ENCODE data around the gene PAX7.

PAX7 gene

DNA sequence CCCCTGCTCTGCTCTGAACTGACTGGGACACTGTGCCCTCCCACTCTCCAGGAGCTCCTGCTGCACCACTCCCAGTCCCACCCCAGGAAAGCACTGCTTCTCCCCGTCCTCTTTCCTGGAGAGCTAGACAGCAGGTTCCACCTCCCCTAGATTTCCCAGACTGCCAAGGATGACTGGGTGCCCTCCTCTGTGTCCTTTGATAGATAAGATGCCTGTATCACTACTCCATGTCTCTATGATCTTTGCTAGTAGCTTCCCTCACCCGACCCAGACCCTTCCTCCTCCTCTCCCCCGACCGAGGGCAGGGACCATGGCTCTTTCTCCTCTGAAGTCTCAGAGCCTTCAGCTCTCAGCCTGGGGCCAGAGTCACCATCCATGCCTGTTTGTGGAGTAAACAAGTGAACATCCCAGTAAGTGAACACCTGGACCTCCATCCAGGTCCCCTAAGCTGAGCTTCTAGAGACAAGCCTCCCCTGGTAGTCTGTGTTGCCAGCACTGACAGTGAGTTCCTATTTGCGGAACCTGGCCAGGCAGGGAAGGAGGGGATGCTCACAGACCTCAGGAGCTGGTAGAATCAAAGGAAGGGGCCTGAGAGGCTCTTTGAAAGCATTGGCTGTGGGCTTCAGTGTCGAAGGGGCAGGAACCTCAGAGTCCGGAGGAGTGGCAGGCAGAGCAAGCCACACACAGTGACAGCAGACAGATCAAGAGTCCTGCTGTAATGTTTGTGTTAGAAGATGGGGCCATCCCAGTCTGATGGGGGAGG is 104.0 kb downstream of the PAX7 start:
- TF ChIP-seq, protein P1, sequence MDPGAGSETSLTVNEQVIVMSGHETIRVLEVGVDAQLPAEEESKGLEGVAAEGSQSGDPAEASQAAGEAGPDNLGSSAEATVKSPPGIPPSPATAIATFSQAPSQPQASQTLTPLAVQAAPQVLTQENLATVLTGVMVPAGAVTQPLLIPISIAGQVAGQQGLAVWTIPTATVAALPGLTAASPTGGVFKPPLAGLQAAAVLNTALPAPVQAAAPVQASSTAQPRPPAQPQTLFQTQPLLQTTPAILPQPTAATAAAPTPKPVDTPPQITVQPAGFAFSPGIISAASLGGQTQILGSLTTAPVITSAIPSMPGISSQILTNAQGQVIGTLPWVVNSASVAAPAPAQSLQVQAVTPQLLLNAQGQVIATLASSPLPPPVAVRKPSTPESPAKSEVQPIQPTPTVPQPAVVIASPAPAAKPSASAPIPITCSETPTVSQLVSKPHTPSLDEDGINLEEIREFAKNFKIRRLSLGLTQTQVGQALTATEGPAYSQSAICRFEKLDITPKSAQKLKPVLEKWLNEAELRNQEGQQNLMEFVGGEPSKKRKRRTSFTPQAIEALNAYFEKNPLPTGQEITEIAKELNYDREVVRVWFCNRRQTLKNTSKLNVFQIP (CRISPR knock-in tag; IDR thresholded peaks at IDR 0.05; ENCODE audit: borderline replicate concordance, low read depth) = no peak
- TF ChIP-seq SNAI2 (CRISPR knock-in tag; IDR thresholded peaks at IDR 0.05) (no peak), ISL1 (CRISPR knock-in tag; IDR thresholded peaks at IDR 0.05) (no peak), ARNTL (CRISPR knock-in tag; IDR thresholded peaks at IDR 0.05; ENCODE audit: borderline replicate concordance, low read depth) (no peak), CSDC2 (CRISPR knock-in tag; IDR thresholded peaks at IDR 0.05) (no peak), ZNF565 (CRISPR knock-in tag; conservative IDR thresholded peaks at IDR 0.05; ENCODE audit: low read depth) (no peak), ZFP3 (CRISPR knock-in tag; IDR thresholded peaks at IDR 0.05) (no peak), ZNF70 (CRISPR knock-in tag; IDR thresholded peaks at IDR 0.05) (no peak), TCF4 (CRISPR knock-in tag; IDR thresholded peaks at IDR 0.05; ENCODE audit: borderline replicate concordance) (no peak), BACH2 (CRISPR knock-in tag; IDR thresholded peaks at IDR 0.05; ENCODE audit: borderline replicate concordance) (no peak), ESRRG (CRISPR knock-in tag; IDR thresholded peaks at IDR 0.05) (no peak)
- TF ChIP-seq, protein P2, sequence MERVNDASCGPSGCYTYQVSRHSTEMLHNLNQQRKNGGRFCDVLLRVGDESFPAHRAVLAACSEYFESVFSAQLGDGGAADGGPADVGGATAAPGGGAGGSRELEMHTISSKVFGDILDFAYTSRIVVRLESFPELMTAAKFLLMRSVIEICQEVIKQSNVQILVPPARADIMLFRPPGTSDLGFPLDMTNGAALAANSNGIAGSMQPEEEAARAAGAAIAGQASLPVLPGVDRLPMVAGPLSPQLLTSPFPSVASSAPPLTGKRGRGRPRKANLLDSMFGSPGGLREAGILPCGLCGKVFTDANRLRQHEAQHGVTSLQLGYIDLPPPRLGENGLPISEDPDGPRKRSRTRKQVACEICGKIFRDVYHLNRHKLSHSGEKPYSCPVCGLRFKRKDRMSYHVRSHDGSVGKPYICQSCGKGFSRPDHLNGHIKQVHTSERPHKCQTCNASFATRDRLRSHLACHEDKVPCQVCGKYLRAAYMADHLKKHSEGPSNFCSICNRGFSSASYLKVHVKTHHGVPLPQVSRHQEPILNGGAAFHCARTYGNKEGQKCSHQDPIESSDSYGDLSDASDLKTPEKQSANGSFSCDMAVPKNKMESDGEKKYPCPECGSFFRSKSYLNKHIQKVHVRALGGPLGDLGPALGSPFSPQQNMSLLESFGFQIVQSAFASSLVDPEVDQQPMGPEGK (CRISPR knock-in tag; IDR thresholded peaks at IDR 0.05; ENCODE audit: borderline replicate concordance) = no peak
- no peak for ATAC-seq

DNA sequence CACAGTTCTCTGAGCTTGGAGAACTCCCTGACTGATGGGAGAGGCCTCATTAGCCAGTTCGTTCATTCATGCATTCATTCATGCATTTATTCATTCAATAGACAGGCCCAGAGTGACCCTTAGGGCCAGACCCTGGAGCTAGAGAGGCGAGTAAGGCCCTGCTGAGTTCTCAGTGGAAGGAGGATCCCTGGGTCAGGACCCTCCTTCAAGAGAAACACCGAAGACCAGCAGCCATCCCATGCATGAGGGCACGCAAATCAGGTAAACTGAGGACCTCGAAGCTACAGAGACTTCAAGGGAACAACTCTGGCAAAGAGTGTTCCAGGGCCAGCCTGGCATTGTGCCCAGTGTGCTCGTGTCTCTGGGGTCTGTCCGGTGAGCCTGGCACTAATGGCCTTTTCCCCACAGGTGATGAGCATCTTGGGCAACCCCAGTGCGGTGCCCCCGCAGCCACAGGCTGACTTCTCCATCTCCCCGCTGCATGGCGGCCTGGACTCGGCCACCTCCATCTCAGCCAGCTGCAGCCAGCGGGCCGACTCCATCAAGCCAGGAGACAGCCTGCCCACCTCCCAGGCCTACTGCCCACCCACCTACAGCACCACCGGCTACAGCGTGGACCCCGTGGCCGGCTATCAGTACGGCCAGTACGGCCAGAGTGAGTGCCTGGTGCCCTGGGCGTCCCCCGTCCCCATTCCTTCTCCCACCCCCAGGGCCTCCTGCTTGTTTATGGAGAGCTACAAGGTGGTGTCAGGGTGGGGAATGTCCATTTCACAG is 104.8 kb downstream of the PAX7 start:
- TF ChIP-seq, protein P2 (CRISPR knock-in tag; IDR thresholded peaks at IDR 0.05; ENCODE audit: borderline replicate concordance) = no peak
- TF ChIP-seq RARB (CRISPR knock-in tag; IDR thresholded peaks at IDR 0.05) (no peak), SNAI2 (CRISPR knock-in tag; IDR thresholded peaks at IDR 0.05) (no peak), ZNF70 (CRISPR knock-in tag; IDR thresholded peaks at IDR 0.05) (no peak), ESRRG (CRISPR knock-in tag; IDR thresholded peaks at IDR 0.05) (no peak), GLIS3 (CRISPR knock-in tag; IDR thresholded peaks at IDR 0.05) (no peak), ZC3H10 (CRISPR knock-in tag; IDR thresholded peaks at IDR 0.05) (no peak), PPARA (CRISPR knock-in tag; IDR thresholded peaks at IDR 0.05; ENCODE audit: borderline replicate concordance) (no peak), BACH2 (CRISPR knock-in tag; IDR thresholded peaks at IDR 0.05; ENCODE audit: borderline replicate concordance) (no peak), ZFP3 (CRISPR knock-in tag; IDR thresholded peaks at IDR 0.05) (no peak), TCF4 (CRISPR knock-in tag; IDR thresholded peaks at IDR 0.05; ENCODE audit: borderline replicate concordance) (no peak), ZFP30 (CRISPR knock-in tag; IDR thresholded peaks at IDR 0.05) (no peak), ARNTL (CRISPR knock-in tag; IDR thresholded peaks at IDR 0.05; ENCODE audit: borderline replicate concordance, low read depth) (no peak), ZNF8 (CRISPR knock-in tag; IDR thresholded peaks at IDR 0.05) (no peak), CSDC2 (CRISPR knock-in tag; IDR thresholded peaks at IDR 0.05) (no peak)
- TF ChIP-seq, protein P3, sequence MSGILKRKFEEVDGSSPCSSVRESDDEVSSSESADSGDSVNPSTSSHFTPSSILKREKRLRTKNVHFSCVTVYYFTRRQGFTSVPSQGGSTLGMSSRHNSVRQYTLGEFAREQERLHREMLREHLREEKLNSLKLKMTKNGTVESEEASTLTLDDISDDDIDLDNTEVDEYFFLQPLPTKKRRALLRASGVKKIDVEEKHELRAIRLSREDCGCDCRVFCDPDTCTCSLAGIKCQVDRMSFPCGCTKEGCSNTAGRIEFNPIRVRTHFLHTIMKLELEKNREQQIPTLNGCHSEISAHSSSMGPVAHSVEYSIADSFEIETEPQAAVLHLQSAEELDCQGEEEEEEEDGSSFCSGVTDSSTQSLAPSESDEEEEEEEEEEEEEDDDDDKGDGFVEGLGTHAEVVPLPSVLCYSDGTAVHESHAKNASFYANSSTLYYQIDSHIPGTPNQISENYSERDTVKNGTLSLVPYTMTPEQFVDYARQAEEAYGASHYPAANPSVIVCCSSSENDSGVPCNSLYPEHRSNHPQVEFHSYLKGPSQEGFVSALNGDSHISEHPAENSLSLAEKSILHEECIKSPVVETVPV (CRISPR knock-in tag; IDR thresholded peaks at IDR 0.05) = no peak
- TF ChIP-seq, protein P4, sequence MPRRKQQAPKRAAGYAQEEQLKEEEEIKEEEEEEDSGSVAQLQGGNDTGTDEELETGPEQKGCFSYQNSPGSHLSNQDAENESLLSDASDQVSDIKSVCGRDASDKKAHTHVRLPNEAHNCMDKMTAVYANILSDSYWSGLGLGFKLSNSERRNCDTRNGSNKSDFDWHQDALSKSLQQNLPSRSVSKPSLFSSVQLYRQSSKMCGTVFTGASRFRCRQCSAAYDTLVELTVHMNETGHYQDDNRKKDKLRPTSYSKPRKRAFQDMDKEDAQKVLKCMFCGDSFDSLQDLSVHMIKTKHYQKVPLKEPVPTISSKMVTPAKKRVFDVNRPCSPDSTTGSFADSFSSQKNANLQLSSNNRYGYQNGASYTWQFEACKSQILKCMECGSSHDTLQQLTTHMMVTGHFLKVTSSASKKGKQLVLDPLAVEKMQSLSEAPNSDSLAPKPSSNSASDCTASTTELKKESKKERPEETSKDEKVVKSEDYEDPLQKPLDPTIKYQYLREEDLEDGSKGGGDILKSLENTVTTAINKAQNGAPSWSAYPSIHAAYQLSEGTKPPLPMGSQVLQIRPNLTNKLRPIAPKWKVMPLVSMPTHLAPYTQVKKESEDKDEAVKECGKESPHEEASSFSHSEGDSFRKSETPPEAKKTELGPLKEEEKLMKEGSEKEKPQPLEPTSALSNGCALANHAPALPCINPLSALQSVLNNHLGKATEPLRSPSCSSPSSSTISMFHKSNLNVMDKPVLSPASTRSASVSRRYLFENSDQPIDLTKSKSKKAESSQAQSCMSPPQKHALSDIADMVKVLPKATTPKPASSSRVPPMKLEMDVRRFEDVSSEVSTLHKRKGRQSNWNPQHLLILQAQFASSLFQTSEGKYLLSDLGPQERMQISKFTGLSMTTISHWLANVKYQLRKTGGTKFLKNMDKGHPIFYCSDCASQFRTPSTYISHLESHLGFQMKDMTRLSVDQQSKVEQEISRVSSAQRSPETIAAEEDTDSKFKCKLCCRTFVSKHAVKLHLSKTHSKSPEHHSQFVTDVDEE (CRISPR knock-in tag; IDR thresholded peaks at IDR 0.05) = no peak
- TF ChIP-seq, protein P1 (CRISPR knock-in tag; IDR thresholded peaks at IDR 0.05; ENCODE audit: borderline replicate concordance, low read depth) = no peak
- TF ChIP-seq, protein P5, sequence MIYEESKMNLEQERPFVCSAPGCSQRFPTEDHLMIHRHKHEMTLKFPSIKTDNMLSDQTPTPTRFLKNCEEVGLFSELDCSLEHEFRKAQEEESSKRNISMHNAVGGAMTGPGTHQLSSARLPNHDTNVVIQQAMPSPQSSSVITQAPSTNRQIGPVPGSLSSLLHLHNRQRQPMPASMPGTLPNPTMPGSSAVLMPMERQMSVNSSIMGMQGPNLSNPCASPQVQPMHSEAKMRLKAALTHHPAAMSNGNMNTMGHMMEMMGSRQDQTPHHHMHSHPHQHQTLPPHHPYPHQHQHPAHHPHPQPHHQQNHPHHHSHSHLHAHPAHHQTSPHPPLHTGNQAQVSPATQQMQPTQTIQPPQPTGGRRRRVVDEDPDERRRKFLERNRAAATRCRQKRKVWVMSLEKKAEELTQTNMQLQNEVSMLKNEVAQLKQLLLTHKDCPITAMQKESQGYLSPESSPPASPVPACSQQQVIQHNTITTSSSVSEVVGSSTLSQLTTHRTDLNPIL (CRISPR knock-in tag; IDR thresholded peaks at IDR 0.05; ENCODE audit: low read depth) = no peak
- no peak for ATAC-seq
